ENCODE data around the gene ADAM12.

ADAM12 gene

DNA sequence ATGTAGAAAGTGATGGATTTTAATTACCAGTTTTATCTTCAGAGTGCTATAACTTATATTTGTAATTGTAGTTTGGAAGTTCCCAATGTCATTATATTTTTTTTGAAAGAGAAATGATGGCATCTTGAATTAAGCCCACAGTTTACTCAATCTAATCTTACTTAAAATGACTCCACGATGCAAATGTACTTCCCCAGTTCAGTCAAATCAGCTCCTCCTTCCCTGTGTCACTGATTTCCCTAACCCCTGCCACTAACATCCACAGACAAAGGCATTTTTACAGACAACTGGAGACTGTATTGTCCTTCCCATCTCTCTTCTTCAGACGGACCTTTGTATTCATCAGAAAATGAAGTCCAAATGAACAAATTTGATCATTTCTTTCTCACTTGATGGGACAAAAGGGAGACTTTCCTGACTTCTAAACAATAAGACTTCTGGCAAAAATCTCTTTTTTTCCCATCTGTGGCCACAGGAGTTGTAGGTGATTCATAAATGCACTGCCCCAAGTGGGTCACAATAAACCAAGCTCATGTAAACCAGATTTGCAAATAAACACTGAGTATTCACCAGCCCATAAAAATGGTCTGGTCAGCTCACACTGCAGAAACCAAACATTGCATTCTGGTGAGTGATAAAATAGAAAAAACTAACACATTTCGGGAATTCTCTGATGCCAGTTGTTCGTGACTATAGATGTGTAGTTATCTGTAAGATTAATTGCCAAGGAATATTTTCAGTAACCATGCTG is 329.0 kb downstream of the ADAM12 start:
- no peak overlapping the region for H3K4me3 ChIP-seq (ENCODE audit: low read depth, low read length)
- DNase-seq (ENCODE audit: low read depth) = peak; percentile 68
- TF ChIP-seq, protein P1, sequence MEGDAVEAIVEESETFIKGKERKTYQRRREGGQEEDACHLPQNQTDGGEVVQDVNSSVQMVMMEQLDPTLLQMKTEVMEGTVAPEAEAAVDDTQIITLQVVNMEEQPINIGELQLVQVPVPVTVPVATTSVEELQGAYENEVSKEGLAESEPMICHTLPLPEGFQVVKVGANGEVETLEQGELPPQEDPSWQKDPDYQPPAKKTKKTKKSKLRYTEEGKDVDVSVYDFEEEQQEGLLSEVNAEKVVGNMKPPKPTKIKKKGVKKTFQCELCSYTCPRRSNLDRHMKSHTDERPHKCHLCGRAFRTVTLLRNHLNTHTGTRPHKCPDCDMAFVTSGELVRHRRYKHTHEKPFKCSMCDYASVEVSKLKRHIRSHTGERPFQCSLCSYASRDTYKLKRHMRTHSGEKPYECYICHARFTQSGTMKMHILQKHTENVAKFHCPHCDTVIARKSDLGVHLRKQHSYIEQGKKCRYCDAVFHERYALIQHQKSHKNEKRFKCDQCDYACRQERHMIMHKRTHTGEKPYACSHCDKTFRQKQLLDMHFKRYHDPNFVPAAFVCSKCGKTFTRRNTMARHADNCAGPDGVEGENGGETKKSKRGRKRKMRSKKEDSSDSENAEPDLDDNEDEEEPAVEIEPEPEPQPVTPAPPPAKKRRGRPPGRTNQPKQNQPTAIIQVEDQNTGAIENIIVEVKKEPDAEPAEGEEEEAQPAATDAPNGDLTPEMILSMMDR (IDR thresholded peaks at IDR 0.05; ENCODE audit: low read depth, low read length, missing control alignments) = no peak
- in situ Hi-C loops (cut with HindIII; ENCODE audit: low sequenced_read_pairs) = no loop called here

DNA sequence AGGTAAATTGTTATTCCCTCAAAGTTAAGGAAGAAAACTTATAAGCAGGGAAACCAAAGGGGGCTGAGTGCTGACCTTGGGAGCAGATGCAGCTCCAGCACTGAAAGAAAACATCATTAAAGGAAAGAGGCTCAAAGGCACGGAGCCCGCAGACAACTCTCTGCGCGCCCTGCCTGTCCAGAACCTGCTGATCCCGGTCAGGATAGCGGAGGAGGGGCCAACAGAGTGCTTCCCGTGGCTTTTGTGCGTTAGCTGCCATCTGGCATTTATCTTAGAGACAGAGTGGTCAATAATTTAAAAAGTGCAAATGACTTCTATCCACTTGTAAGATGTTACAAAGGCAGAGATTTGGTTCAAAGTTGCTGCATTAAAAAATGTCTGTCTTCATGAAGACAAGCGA is 329.8 kb downstream of the ADAM12 start:
- H3K4me3 ChIP-seq (ENCODE audit: low read depth, low read length) = no peak overlapping the region
- in situ Hi-C loops (cut with HindIII; ENCODE audit: low sequenced_read_pairs) = no loop called here
- no peak for DNase-seq (ENCODE audit: low read depth)
- TF ChIP-seq, protein P1 (IDR thresholded peaks at IDR 0.05; ENCODE audit: low read depth, low read length, missing control alignments) = no peak

- TF ChIP-seq, protein P1 (IDR thresholded peaks at IDR 0.05; ENCODE audit: low read depth, low read length, missing control alignments) = no peak
- DNase-seq (ENCODE audit: low read depth) = no peak
- H3K4me3 ChIP-seq (ENCODE audit: low read depth, low read length) = no peak overlapping the region
- in situ Hi-C loops (cut with HindIII; ENCODE audit: low sequenced_read_pairs) = no loop called here
Measured at GRCh38 chr10:126058104-126058503, 330.2 kb downstream of the ADAM12 start.

GRCh38 chr10:126057494-126057893 is 330.8 kb downstream of the ADAM12 start:
- TF ChIP-seq, protein P1 (IDR thresholded peaks at IDR 0.05; ENCODE audit: low read depth, low read length, missing control alignments) = no peak
- in situ Hi-C loops (cut with HindIII; ENCODE audit: low sequenced_read_pairs) = no loop called here
- no peak for DNase-seq (ENCODE audit: low read depth)
- H3K4me3 ChIP-seq (ENCODE audit: low read depth, low read length) = no peak overlapping the region

GRCh38 chr10:126054191-126054590 is 334.1 kb downstream of the ADAM12 start:
- in situ Hi-C loops (cut with HindIII; ENCODE audit: low sequenced_read_pairs) = no loop called here
- TF ChIP-seq, protein P1 (IDR thresholded peaks at IDR 0.05; ENCODE audit: low read depth, low read length, missing control alignments) = no peak
- DNase-seq (ENCODE audit: low read depth) = no peak
- H3K4me3 ChIP-seq (ENCODE audit: low read depth, low read length) = no peak overlapping the region

GRCh38 chr10:126052171-126052570 is 336.1 kb downstream of the ADAM12 start:
- in situ Hi-C loops (cut with HindIII; ENCODE audit: low sequenced_read_pairs) = no loop called here
- DNase-seq (ENCODE audit: low read depth) = no peak
- H3K4me3 ChIP-seq (ENCODE audit: low read depth, low read length) = no peak overlapping the region
- TF ChIP-seq, protein P1 (IDR thresholded peaks at IDR 0.05; ENCODE audit: low read depth, low read length, missing control alignments) = no peak
